Subcutaneous adipose tissue (tissue), 4 donors: ENCODE data around the gene MLLT3. TPM values are rescaled to one million over a fixed set of nuclear protein-coding genes. Genes with fewer than 3 reads are reported as not detected.

Experiments used
- total RNA-seq, 4 donors: library from RNA; depleted of rRNA; stranded (reverse); fragments of >200 nt; gene quantifications; one replicate each; pipeline ENCODE4 v1.1.0, GENCODE V29; 2016
- TF ChIP-seq, protein P1 (sequence below): fragments of 450-650 bp; IDR thresholded peaks from one replicate; pipeline ENCODE4 v1.5.1; 2016; ENCODE audit warnings: low read depth, mild to moderate bottlenecking, control low read depth, antibody characterized with exemption, moderate library complexity

The MLLT3 gene
- total RNA-seq, 4 donors from 2014 or later: 10.2 to 15.3 (median 11.0) TPM

DNA sequence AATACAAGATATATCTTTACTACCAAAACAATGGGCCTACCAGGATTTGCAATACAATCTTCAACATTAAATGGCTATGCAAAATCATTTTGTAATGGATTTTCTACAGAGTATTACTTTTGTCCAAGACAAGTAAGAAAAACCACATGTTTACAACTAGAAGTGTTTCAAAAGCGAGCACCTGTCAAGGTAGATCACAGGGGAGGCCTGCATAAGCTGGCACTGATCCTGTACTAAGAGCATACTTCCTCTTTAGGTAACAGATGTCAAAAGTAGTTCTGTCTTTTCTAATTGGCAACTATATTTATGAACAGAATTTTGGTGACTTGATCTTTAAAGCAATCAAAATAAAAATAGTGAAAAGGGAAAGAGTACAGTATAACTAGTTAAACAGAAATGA is 249.0 kb downstream of the MLLT3 start:
- TF ChIP-seq, protein P1, sequence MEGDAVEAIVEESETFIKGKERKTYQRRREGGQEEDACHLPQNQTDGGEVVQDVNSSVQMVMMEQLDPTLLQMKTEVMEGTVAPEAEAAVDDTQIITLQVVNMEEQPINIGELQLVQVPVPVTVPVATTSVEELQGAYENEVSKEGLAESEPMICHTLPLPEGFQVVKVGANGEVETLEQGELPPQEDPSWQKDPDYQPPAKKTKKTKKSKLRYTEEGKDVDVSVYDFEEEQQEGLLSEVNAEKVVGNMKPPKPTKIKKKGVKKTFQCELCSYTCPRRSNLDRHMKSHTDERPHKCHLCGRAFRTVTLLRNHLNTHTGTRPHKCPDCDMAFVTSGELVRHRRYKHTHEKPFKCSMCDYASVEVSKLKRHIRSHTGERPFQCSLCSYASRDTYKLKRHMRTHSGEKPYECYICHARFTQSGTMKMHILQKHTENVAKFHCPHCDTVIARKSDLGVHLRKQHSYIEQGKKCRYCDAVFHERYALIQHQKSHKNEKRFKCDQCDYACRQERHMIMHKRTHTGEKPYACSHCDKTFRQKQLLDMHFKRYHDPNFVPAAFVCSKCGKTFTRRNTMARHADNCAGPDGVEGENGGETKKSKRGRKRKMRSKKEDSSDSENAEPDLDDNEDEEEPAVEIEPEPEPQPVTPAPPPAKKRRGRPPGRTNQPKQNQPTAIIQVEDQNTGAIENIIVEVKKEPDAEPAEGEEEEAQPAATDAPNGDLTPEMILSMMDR: no peak

DNA sequence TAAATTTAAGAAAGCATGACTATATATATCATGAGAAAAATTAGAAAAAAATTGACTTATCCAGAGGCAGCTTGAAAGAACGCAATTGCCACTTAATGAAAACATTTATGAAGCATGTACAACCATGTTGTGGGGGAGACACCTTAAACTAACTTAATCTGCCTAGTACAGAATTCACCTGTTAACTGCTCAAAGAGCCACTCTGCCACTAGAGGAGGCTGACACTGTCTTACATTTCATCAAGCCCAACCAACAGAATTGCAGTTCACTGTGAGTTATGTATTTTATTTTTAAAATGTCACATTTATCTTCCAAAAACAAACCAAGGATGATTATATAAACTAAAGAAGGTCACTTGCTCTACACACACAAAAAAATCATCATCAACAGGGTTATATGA is 252.9 kb downstream of the MLLT3 start:
- TF ChIP-seq, protein P1: no peak

DNA sequence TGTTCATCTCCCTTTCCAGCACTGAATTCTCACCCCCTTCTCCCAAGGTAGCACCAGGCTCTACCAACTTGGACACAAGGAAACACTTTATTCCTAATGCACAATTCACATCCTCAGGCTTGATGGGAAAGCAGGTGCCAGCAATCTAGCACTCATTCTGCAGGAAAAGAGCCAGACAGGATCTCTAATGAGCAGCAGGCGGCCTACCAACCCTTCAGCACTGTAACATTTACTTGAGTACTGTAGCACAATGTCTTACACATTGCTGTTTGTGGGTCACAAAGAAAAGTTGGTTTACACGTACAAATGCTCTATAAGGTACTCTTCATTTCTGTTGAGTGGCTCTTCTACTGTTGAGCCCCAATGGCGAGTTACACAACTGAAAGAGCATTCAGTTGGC is 254.4 kb downstream of the MLLT3 start:
- TF ChIP-seq, protein P1: no peak

- TF ChIP-seq, protein P1: no peak
These were observed 257.3 kb downstream of the MLLT3 start for GRCh38 chr9:20364959-20365358.

GRCh38 chr9:20363233-20363632 is 259.1 kb downstream of the MLLT3 start:
- TF ChIP-seq, protein P1: no peak

GRCh38 chr9:20361656-20362570 is 260.4 kb downstream of the MLLT3 start:
- TF ChIP-seq, protein P1: no peak

GRCh38 chr9:20361229-20361628 is 261.1 kb downstream of the MLLT3 start:
- TF ChIP-seq, protein P1: no peak
